H9 (cell line): ENCODE data around the gene ARL1. TPM values are rescaled to one million over a fixed set of nuclear protein-coding genes. Genes with fewer than 3 reads are reported as not detected.

Experiments used
- DNase-seq: peaks from one replicate; pipeline ENCODE4 v3.0.0-alpha.2; 2017
- H2AFZ ChIP-seq: one replicate; pipeline ENCODE4 v1.6.1; 2013; ENCODE audit warnings: mild to moderate bottlenecking, low read length, control low read depth, moderate library complexity
- H2AK5ac ChIP-seq: 2 replicates; pipeline ENCODE4 v1.6.1; 2013; ENCODE audit warnings: low read length, control low read depth, mixed read lengths; ENCODE audit not compliant: insufficient read length
- H2BK120ac ChIP-seq: one replicate; pipeline ENCODE4 v1.6.1; 2013; ENCODE audit warnings: low read depth, mild to moderate bottlenecking, low read length, control low read depth, inconsistent platforms; ENCODE audit not compliant: poor library complexity, severe bottlenecking
- H2BK12ac ChIP-seq: 2 replicates; pipeline ENCODE4 v1.6.1; 2013; ENCODE audit warnings: low read length, control low read depth, mixed read lengths, low read depth; ENCODE audit not compliant: insufficient read length
- H2BK15ac ChIP-seq: 2 replicates; pipeline ENCODE4 v1.6.1; 2013; ENCODE audit warnings: low read depth, low read length, control low read depth
- H2BK20ac ChIP-seq: one replicate; pipeline ENCODE4 v1.6.1; 2013; ENCODE audit warnings: low read depth, mild to moderate bottlenecking, low read length, control low read depth, inconsistent platforms; ENCODE audit not compliant: poor library complexity, severe bottlenecking
- H2BK5ac ChIP-seq: 2 replicates; pipeline ENCODE4 v1.6.1; 2013; ENCODE audit warnings: low read length, control low read depth, mixed read lengths; ENCODE audit not compliant: insufficient read length
- H3K14ac ChIP-seq: 2 replicates; pipeline ENCODE4 v1.6.1; 2013; ENCODE audit warnings: low read length, control low read depth; ENCODE audit not compliant: insufficient read depth
- H3K18ac ChIP-seq: 2 replicates; pipeline ENCODE4 v1.6.1; 2013; ENCODE audit warnings: low read depth, mild to moderate bottlenecking, mixed read lengths, low read length, control low read depth; ENCODE audit not compliant: insufficient read length
- H3K23ac ChIP-seq: 2 replicates; pipeline ENCODE4 v1.6.1; 2013; ENCODE audit warnings: low read length, control low read depth, mixed read lengths, low read depth; ENCODE audit not compliant: insufficient read length
- H3K23me2 ChIP-seq: 2 replicates; pipeline ENCODE4 v1.6.1; 2013; ENCODE audit warnings: low read depth, mild to moderate bottlenecking, mixed read lengths, low read length, control low read depth; ENCODE audit not compliant: insufficient read length, poor library complexity, severe bottlenecking
- H3K27ac ChIP-seq: 2 replicates; pipeline ENCODE4 v1.5.1; 2013; ENCODE audit warnings: low read length, control low read depth, mixed read lengths, low read depth; ENCODE audit not compliant: insufficient read length
- H3K27me3 ChIP-seq: 2 replicates; pipeline ENCODE4 v1.6.1; 2013; ENCODE audit warnings: low read length, control low read depth, inconsistent platforms; ENCODE audit not compliant: insufficient read depth
- H3K4ac ChIP-seq: 2 replicates; pipeline ENCODE4 v1.6.1; 2013; ENCODE audit warnings: low read depth, mild to moderate bottlenecking, control low read depth, inconsistent platforms, low read length, moderate library complexity
- H3K4me1 ChIP-seq: 2 replicates; pipeline ENCODE4 v1.6.1; 2013; ENCODE audit warnings: low read length, control low read depth, inconsistent platforms; ENCODE audit not compliant: insufficient read depth
- H3K4me2 ChIP-seq: 2 replicates; pipeline ENCODE4 v1.6.1; 2013; ENCODE audit warnings: low read length, control low read depth, mixed read lengths; ENCODE audit not compliant: insufficient read length, insufficient read depth
- H3K56ac ChIP-seq: 2 replicates; pipeline ENCODE4 v1.6.1; 2013; ENCODE audit warnings: low read depth, mild to moderate bottlenecking, mixed read lengths, low read length, control low read depth; ENCODE audit not compliant: insufficient read length
- H3K79me1 ChIP-seq: 2 replicates; pipeline ENCODE4 v1.6.1; 2013; ENCODE audit warnings: low read depth, mild to moderate bottlenecking, moderate library complexity, low read length, control low read depth, inconsistent platforms; ENCODE audit not compliant: insufficient read depth, poor library complexity, severe bottlenecking
- H3K79me2 ChIP-seq: 2 replicates; pipeline ENCODE4 v1.6.1; 2013; ENCODE audit warnings: low read length, control low read depth, inconsistent platforms; ENCODE audit not compliant: insufficient read depth
- H3K9ac ChIP-seq: 2 replicates; pipeline ENCODE4 v1.6.1; 2013; ENCODE audit warnings: low read length, control low read depth, mixed read lengths; ENCODE audit not compliant: insufficient read length; ENCODE audit errors: extremely low read depth
- H3K9me3 ChIP-seq: one replicate; pipeline ENCODE4 v1.6.1; 2013; ENCODE audit warnings: low read depth, low read length, inconsistent platforms; ENCODE audit not compliant: control insufficient read depth
- H3T11ph ChIP-seq: one replicate; pipeline ENCODE4 v1.6.1; 2013; ENCODE audit warnings: mild to moderate bottlenecking, low read length, control low read depth, inconsistent platforms
- H4K20me1 ChIP-seq: one replicate; pipeline ENCODE4 v1.6.1; 2013; ENCODE audit not compliant: control insufficient read depth, insufficient read length, insufficient read depth
- H4K5ac ChIP-seq: 2 replicates; pipeline ENCODE4 v1.6.1; 2013; ENCODE audit warnings: low read depth, mild to moderate bottlenecking, mixed read lengths, low read length, control low read depth; ENCODE audit not compliant: insufficient read length
- H4K8ac ChIP-seq: replicated peaks from 2 replicates; pipeline ENCODE4 v1.6.1; 2013; ENCODE audit warnings: low read length, control low read depth, mixed read lengths, low read depth; ENCODE audit not compliant: insufficient read length
- H4K91ac ChIP-seq: 2 replicates; pipeline ENCODE4 v1.6.1; 2013; ENCODE audit warnings: low read depth, mild to moderate bottlenecking, moderate library complexity, mixed read lengths, low read length, control low read depth; ENCODE audit not compliant: insufficient read length
- H3K27ac Mint-ChIP-seq, 3 experiments: 2 replicates in 2 of 3; 3 replicates in 1 of 3; pipeline ENCODE4 v1.8.0; 2020 to 2021; ENCODE audit warnings: mixed read lengths in 3 of 3, mild to moderate bottlenecking in 1 of 3, moderate library complexity in 1 of 3
- H3K27me3 Mint-ChIP-seq: 2 replicates; pipeline ENCODE4 v1.8.0; 2021; ENCODE audit warnings: low read depth, mild to moderate bottlenecking, moderate library complexity, mixed read lengths
- H3K36me3 Mint-ChIP-seq, 3 experiments: 2 replicates in 2 of 3; 3 replicates in 1 of 3; pipeline ENCODE4 v1.8.0; 2020 to 2021; ENCODE audit warnings: low read depth in 3 of 3, mixed read lengths in 3 of 3; ENCODE audit not compliant: insufficient read depth in 1 of 3
- H3K4me1 Mint-ChIP-seq, 2 experiments: 2 replicates each; pipeline ENCODE4 v1.8.0; 2020; ENCODE audit warnings: mixed read lengths in 2 of 2
- H3K4me3 Mint-ChIP-seq, 2 experiments: 2 replicates in 1 of 2; 3 replicates in 1 of 2; pipeline ENCODE4 v1.8.0; 2020 to 2021; ENCODE audit warnings: mild to moderate bottlenecking in 2 of 2, mixed read lengths in 2 of 2, moderate library complexity in 1 of 2
- H3K9me3 Mint-ChIP-seq, 2 experiments: 2 replicates in 1 of 2; 3 replicates in 1 of 2; pipeline ENCODE4 v1.8.0; 2020; ENCODE audit warnings: mild to moderate bottlenecking in 2 of 2, mixed read lengths in 2 of 2, moderate library complexity in 1 of 2
- whole genome bisulfite sequencing: extraction: QIAGEN DNeasy Blood & Tissue Kit; methylation state at CpG from one replicate; pipeline ENCODE4 v1.1.7; 2013; ENCODE audit warnings: missing lambda C conversion rate, low lambda C conversion rate, mixed read lengths; ENCODE audit not compliant: insufficient read length; ENCODE audit errors: extremely low coverage; 5-methylcytosine and 5-hydroxymethylcytosine counted together
- total RNA-seq: library from RNA; stranded (reverse); gene quantifications from 2 replicates; pipeline ENCODE4 v1.2.1, GENCODE V29; 2021
- TF ChIP-seq, protein P1 (sequence below): fragments of 200-600 bp; sonication (generic); conservative IDR thresholded peaks from 3 replicates; pipeline ENCODE4 v1.8.0; 2021; ENCODE audit warnings: antibody characterized with exemption, mild to moderate bottlenecking

Gene ARL1
- total RNA-seq, 1 experiment from 2014 or later: 71.1 TPM

DNA sequence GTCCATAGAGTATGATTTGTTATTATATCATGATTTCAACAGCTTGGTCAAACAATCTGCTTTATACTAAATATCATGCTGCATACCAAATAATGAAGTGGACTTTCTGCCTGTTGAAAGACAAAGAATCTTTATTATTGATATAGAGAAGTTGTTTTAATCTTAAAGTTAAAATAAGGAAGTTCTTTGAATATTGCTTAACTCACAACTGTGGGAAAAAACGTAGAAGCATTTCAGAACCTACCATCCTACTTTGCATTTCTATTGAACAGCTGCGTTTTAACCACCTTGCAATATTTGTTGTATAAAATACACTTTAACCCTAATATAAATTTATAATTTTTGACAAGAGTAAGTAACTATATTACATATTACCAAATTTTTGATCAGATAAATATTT is 22.9 kb upstream of the ARL1 start:
- H3K4ac ChIP-seq: no peak overlapping the region
- H3T11ph ChIP-seq: no peak overlapping the region
- no peak for DNase-seq
- no peak overlapping the region for H3K56ac ChIP-seq
- H3K79me2 ChIP-seq: no peaks in the 10 kb centered on the region
- Mint-ChIP-seq H3K4me3 (no peak overlapping the region), H3K36me3 (no peaks in the 10 kb centered on the region), H3K27ac (no peak overlapping the region), H3K27me3 (no peaks in the 10 kb centered on the region; the same call in 1 of the 2 replicates), H3K9me3 (no peaks in the 10 kb centered on the region), H3K4me1 (no peaks in the 10 kb centered on the region)
- no peak overlapping the region for H4K8ac ChIP-seq
- no peak overlapping the region for H2BK5ac ChIP-seq
- H2BK120ac ChIP-seq: no peak overlapping the region
- no peak overlapping the region for H3K4me2 ChIP-seq
- no peak overlapping the region for H2BK12ac ChIP-seq
- no peak overlapping the region for H2AFZ ChIP-seq
- H3K23ac ChIP-seq: no peak overlapping the region
- H4K5ac ChIP-seq: no peak overlapping the region
- no peaks in the 10 kb centered on the region for H3K4me1 ChIP-seq
- H2BK20ac ChIP-seq: no peak overlapping the region
- H3K23me2 ChIP-seq: no peaks in the 10 kb centered on the region
- H3K14ac ChIP-seq: no peak overlapping the region
- no peak overlapping the region for H2BK15ac ChIP-seq
- H4K91ac ChIP-seq: no peak overlapping the region
- H3K27me3 ChIP-seq: no peaks in the 10 kb centered on the region
- H3K9me3 ChIP-seq: no peaks in the 10 kb centered on the region
- no CpG with 5 or more reads among the region's 2 CpGs for WGBS
- H3K79me1 ChIP-seq: no peaks in the 10 kb centered on the region
- TF ChIP-seq, protein P1, sequence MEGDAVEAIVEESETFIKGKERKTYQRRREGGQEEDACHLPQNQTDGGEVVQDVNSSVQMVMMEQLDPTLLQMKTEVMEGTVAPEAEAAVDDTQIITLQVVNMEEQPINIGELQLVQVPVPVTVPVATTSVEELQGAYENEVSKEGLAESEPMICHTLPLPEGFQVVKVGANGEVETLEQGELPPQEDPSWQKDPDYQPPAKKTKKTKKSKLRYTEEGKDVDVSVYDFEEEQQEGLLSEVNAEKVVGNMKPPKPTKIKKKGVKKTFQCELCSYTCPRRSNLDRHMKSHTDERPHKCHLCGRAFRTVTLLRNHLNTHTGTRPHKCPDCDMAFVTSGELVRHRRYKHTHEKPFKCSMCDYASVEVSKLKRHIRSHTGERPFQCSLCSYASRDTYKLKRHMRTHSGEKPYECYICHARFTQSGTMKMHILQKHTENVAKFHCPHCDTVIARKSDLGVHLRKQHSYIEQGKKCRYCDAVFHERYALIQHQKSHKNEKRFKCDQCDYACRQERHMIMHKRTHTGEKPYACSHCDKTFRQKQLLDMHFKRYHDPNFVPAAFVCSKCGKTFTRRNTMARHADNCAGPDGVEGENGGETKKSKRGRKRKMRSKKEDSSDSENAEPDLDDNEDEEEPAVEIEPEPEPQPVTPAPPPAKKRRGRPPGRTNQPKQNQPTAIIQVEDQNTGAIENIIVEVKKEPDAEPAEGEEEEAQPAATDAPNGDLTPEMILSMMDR: no peak
- H2AK5ac ChIP-seq: no peak overlapping the region
- no peak overlapping the region for H3K9ac ChIP-seq
- no peak overlapping the region for H3K27ac ChIP-seq
- H3K18ac ChIP-seq: no peak overlapping the region
- no peaks in the 10 kb centered on the region for H4K20me1 ChIP-seq
